ENCODE results near the gene SAP30.
A peak's percentile ranks its signal among the peaks of the same experiment; 100 is the strongest.

SAP30 gene

DNA sequence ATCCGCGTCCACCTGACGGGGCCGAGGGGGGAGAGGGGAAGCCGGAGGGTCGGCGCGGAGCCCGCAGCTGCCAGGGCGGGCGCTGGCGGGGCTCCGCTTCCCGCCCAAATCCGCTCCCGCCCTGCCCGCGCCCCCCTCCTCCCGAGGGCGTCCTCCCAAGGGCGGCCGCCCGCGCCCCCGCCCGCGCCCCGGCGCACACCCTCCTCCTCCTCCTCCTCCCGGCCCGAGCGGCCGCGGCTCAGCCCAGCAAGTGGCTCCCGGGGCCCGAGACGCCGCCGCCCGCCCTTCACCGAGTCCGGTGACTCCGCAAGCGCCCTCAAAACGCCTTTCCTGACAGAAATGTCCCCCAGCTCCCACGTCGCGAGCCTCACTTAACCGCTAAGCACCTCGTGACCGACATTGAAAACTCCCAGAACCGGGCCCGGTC is 37.1 kb upstream of the SAP30 start:
- DNase-seq (ENCODE audit: low read depth): peak; percentile 37
- TF ChIP-seq, protein P1, sequence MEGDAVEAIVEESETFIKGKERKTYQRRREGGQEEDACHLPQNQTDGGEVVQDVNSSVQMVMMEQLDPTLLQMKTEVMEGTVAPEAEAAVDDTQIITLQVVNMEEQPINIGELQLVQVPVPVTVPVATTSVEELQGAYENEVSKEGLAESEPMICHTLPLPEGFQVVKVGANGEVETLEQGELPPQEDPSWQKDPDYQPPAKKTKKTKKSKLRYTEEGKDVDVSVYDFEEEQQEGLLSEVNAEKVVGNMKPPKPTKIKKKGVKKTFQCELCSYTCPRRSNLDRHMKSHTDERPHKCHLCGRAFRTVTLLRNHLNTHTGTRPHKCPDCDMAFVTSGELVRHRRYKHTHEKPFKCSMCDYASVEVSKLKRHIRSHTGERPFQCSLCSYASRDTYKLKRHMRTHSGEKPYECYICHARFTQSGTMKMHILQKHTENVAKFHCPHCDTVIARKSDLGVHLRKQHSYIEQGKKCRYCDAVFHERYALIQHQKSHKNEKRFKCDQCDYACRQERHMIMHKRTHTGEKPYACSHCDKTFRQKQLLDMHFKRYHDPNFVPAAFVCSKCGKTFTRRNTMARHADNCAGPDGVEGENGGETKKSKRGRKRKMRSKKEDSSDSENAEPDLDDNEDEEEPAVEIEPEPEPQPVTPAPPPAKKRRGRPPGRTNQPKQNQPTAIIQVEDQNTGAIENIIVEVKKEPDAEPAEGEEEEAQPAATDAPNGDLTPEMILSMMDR (conservative IDR thresholded peaks at IDR 0.05; ENCODE audit: low read length): no peak
- H3K4me3 ChIP-seq (ENCODE audit: low read length): peak overlapping the region; percentile 94

DNA sequence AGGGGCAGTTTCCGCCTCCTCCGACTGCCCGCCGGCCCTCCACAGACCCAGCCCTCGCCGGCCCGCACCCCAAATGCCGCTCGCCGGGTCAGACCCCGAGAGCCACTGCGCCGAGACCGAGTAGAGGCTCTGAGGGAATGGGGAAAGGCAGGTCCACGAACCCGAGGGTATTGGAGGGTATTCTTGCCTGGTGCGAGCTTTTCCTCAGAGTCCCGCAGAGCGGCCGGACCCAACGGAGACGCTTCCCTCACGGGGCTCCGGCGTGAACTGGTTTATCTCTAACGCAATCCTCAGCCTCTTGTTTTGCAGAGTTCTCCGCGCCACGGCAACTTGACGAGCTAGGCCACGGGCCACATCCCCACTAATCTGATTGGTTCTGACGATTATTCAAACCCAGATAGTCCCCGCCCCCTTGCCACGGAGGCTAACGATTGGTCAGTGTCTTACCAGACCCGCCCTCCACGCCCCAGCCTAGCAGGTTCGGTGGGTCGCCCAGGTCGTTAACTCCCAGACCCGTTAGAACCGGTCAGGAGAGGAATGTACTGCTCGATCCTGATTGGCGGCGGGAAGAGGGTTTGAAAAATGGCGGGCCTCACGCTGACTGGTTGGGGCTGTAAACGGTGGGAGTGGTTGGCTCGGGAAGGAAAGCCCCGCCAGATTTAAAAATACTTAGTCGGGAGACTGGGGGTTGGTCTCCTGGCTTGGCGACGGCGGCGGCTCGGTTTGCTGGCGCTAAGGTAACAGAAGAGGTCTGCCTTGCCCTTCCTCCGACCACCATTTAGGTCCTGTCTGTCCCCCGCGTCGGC is 36.5 kb upstream of the SAP30 start, which contains the start of gene HMGB2:
Gene HMGB2 (minus strand): TSS at position 274 of the 806 bp plus-strand sequence. CDS start 709 bp downstream, outside the sequence.
- peak within 1 kb of the TSS; percentile 94 for H3K4me3 ChIP-seq (ENCODE audit: low read length)
- TF ChIP-seq, protein P1 (conservative IDR thresholded peaks at IDR 0.05; ENCODE audit: low read length): no peak

DNA sequence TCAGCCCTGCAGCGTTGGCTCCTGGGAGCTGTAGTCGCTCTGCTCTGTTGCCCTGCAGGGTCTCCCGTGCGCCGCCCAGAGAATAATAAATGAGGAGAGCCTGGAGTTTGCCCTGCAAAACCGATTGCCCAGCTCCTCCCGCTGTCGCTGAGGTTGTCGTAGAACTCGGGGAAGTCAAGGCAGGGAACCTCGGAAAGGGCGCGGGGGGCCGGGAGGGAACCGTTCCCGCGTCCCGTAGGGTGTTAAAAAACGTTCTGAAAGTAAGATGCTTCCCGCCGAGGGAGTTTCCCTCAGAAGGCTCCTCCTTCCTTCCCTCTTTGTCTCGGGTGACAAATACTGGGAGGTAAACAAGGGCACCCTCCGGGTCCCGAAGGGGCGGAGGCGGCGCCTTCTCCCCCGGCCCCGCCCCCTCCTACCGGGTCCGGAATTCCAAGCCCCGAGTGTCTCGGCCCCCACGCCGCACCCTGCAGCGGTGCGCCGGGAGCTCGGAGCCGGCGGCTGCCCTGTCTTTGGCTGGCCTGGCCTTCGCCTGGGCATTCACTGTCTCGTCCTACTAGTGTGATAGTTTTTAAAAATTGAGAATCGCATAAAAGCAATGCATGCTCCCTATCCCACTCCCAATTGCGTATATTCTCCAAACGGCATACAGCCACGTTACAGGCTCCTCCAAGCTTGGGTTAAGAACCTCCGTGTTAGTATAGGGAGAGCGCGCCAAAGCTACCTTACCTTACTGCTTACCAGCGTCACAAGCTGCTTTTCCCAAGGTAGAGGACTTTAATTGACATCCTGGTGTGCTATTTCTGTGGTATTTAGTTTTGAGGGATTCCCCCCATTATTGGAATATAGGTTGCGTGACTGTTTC is 35.6 kb upstream of the SAP30 start:
- DNase-seq (ENCODE audit: low read depth): peak; percentile 70
- H3K4me3 ChIP-seq (ENCODE audit: low read length): peak overlapping the region; percentile 86
- TF ChIP-seq, protein P1 (conservative IDR thresholded peaks at IDR 0.05; ENCODE audit: low read length): no peak

More for the DNA sequence above, 36.5 kb upstream of the SAP30 start, which contains the start of gene HMGB2:
- DNase-seq (ENCODE audit: low read depth): peak; percentile 100

DNA sequence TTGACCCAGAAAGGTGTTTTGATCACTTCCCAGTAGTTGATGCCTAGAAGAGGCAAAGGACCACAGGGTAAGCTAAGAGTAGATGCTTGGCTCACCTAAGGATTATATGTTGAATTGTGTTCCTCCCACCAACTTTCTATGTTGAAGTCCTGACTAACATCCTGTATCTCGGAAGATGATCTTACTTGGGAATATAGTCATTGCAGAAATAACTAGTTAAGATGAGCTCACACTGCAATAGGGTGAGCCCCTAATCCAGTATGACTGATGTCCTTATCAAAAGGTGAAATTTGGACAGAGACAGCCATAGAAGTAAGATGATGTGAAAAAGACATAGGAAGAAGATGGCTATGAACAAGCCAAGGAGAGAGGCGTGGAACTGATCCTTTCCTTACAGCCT is 33.3 kb upstream of the SAP30 start:
- TF ChIP-seq, protein P1 (conservative IDR thresholded peaks at IDR 0.05; ENCODE audit: low read length): no peak
- no peak for DNase-seq (ENCODE audit: low read depth)
- no peak overlapping the region for H3K4me3 ChIP-seq (ENCODE audit: low read length)

DNA sequence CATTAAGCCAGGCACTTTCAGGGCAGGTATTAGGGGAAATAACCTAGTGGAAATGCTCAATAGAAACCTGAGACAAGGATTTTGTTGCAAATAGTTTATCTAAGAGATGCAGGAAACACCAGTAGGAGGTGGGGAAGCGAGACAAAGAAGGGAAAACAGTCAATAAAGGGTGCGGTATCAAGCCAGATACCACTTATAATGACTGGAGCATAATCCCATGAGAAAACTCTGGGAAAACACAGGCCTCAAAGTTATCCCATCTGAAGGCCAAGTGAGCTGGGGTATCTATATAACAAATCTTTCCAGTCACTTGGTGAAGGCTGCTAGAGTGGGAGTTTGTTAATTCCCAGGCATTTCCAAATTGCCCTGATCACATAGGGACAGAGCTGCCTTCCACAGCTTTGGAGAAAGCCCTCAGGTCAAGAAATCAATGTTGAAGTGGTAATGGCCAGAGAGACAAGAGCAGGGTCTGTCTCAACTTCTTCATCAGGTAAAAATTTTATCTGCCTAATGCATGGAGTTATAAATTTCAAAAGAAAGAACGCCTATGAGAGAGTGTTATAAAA is 26.8 kb upstream of the SAP30 start:
- TF ChIP-seq, protein P1 (conservative IDR thresholded peaks at IDR 0.05; ENCODE audit: low read length): no peak
- no peak for DNase-seq (ENCODE audit: low read depth)
- no peak overlapping the region for H3K4me3 ChIP-seq (ENCODE audit: low read length)

DNA sequence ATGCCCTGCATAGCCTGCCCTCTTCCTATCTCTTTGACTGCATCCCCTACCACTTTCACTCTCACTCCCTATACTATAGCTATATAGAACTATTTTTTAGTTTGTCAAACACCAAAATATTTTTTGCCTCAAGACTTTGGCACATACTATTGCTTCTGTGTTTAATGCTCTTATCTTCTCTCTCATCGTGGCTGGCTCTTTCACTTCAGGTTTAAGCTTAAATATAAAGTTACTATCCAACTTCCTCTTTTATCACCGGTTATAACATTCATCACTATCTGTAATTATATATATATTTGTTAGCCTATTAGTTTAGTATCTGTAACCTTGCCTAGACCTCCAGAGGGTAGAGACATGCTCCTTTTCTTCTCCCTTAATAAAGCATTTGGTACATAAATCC is 25.1 kb upstream of the SAP30 start:
- TF ChIP-seq, protein P1 (conservative IDR thresholded peaks at IDR 0.05; ENCODE audit: low read length): no peak
- DNase-seq (ENCODE audit: low read depth): no peak
- H3K4me3 ChIP-seq (ENCODE audit: low read length): no peak overlapping the region

All from AG10803 (cell line).